Mesothelial cell of epicardium (in vitro differentiated cells): ENCODE data around the gene CMIP. TPM values are rescaled to one million over a fixed set of nuclear protein-coding genes. Genes with fewer than 3 reads are reported as not detected.

ENCODE experiments used
- DNase-seq, 2 experiments: peaks; one replicate each; pipeline ENCODE4 v3.0.0; 2021; ENCODE audit warnings: low spot score in 2 of 2; ENCODE audit not compliant: unreplicated experiment in 2 of 2
- H3K27ac Mint-ChIP-seq: 2 replicates; pipeline ENCODE4 v1.8.0; 2021; ENCODE audit warnings: mixed read lengths
- H3K27me3 Mint-ChIP-seq: 2 replicates; pipeline ENCODE4 v1.8.0; 2021; ENCODE audit warnings: low read depth, mixed read lengths
- H3K36me3 Mint-ChIP-seq: 2 replicates; pipeline ENCODE4 v1.8.0; 2021; ENCODE audit warnings: mixed read lengths
- H3K4me1 Mint-ChIP-seq: 2 replicates; pipeline ENCODE4 v1.8.0; 2021; ENCODE audit warnings: mixed read lengths
- H3K4me3 Mint-ChIP-seq: 2 replicates; pipeline ENCODE4 v1.8.0; 2021; ENCODE audit warnings: mild to moderate bottlenecking, moderate library complexity, mixed read lengths
- H3K9me3 Mint-ChIP-seq: 2 replicates; pipeline ENCODE4 v1.8.0; 2021; ENCODE audit warnings: mixed read lengths
- CTCF ChIP-seq: fragments of 200-600 bp; sonication (generic); IDR thresholded peaks from one replicate; pipeline ENCODE4 v1.5.0; 2021; ENCODE audit warnings: antibody characterized with exemption; ENCODE audit not compliant: unreplicated experiment
- total RNA-seq: library from RNA; stranded (reverse); gene quantifications from 3 replicates; pipeline ENCODE4 v1.2.1, GENCODE V29; 2021

CMIP gene
- total RNA-seq, 1 donor from 2014 or later: 71.0 TPM

- DNase-seq: no peak
- peaks cover 23% of the 10 kb centered on the region for H3K4me1 Mint-ChIP-seq
- no peaks in the 10 kb centered on the region for H3K9me3 Mint-ChIP-seq
- H3K4me3 Mint-ChIP-seq: no peak overlapping the region
- H3K27me3 Mint-ChIP-seq: no peaks in the 10 kb centered on the region
- TF ChIP-seq CTCF: no peak
- H3K36me3 Mint-ChIP-seq: peaks cover 17% of the 10 kb centered on the region
- no peak overlapping the region for H3K27ac Mint-ChIP-seq
Measured at GRCh38 chr16:81616321-81617020, 171.9 kb downstream of the CMIP start.

DNA sequence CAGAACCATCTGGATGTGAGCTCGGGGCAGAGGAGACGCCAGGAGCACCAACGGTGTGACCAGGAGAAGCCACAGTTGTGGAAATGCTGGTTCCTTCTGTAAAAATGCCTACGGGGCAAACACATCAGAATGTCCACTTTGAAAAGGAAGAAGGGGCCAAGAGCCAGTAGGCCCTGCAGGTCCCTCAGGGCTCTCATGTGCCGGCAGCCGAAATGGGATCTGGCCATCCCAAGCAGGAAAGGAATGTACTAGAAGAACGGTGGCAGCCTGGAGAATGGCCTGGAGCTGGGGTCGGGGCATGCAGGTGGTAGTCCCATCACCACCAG lies 172.4 kb downstream of the CMIP start:
- Mint-ChIP-seq H3K9me3 (no peaks in the 10 kb centered on the region), H3K27ac (no peak overlapping the region), H3K4me3 (no peak overlapping the region), H3K36me3 (peaks cover 17% of the 10 kb centered on the region), H3K27me3 (no peaks in the 10 kb centered on the region), H3K4me1 (peaks cover 25% of the 10 kb centered on the region)
- no peak for TF ChIP-seq CTCF
- no peak for DNase-seq

- Mint-ChIP-seq H3K27ac (peak overlapping the region; percentile 90), H3K36me3 (peaks cover 21% of the 10 kb centered on the region), H3K27me3 (no peaks in the 10 kb centered on the region), H3K9me3 (no peaks in the 10 kb centered on the region), H3K4me1 (peaks cover 25% of the 10 kb centered on the region), H3K4me3 (no peak overlapping the region)
- no peak for TF ChIP-seq CTCF
- no peak for DNase-seq
Measured at GRCh38 chr16:81618187-81618586, 173.6 kb downstream of the CMIP start.

- peaks cover 21% of the 10 kb centered on the region for H3K36me3 Mint-ChIP-seq
- H3K4me1 Mint-ChIP-seq: peaks cover 25% of the 10 kb centered on the region
- H3K9me3 Mint-ChIP-seq: no peaks in the 10 kb centered on the region
- H3K4me3 Mint-ChIP-seq: no peak overlapping the region
- peak overlapping the region; percentile 90 for H3K27ac Mint-ChIP-seq
- H3K27me3 Mint-ChIP-seq: no peaks in the 10 kb centered on the region
- no peak for TF ChIP-seq CTCF
- no peak for DNase-seq
Measured at GRCh38 chr16:81618661-81619060, 174.1 kb downstream of the CMIP start.

- peaks cover 21% of the 10 kb centered on the region for H3K36me3 Mint-ChIP-seq
- peak overlapping the region; percentile 97 for H3K27ac Mint-ChIP-seq
- no peak for TF ChIP-seq CTCF
- H3K4me1 Mint-ChIP-seq: peaks cover 28% of the 10 kb centered on the region
- H3K27me3 Mint-ChIP-seq: no peaks in the 10 kb centered on the region
- no peak overlapping the region for H3K4me3 Mint-ChIP-seq
- DNase-seq: no peak
- no peaks in the 10 kb centered on the region for H3K9me3 Mint-ChIP-seq
Measured at GRCh38 chr16:81620029-81620428, 175.4 kb downstream of the CMIP start.

GRCh38 chr16:81620796-81621195 lies 176.2 kb downstream of the CMIP start:
- no peak for DNase-seq
- H3K9me3 Mint-ChIP-seq: no peaks in the 10 kb centered on the region
- H3K36me3 Mint-ChIP-seq: peaks cover 21% of the 10 kb centered on the region
- H3K27ac Mint-ChIP-seq: peak overlapping the region; percentile 97
- H3K27me3 Mint-ChIP-seq: no peaks in the 10 kb centered on the region
- TF ChIP-seq CTCF: no peak
- H3K4me3 Mint-ChIP-seq: no peak overlapping the region
- H3K4me1 Mint-ChIP-seq: peaks cover 30% of the 10 kb centered on the region
